Heart left ventricle (tissue), 16 donors: ENCODE data around the gene BOC. TPM values are rescaled to one million over a fixed set of nuclear protein-coding genes. Genes with fewer than 3 reads are reported as not detected.

Source experiments
- ATAC-seq, 4 donors: fragments of 200-7000 bp; cut with Tn5 transposase; one replicate each; pipeline ENCODE4 v1.9.1; 2020 to 2022; ENCODE audit warnings: moderate library complexity in 4 of 4, mild to moderate bottlenecking in 3 of 4, moderate number of reproducible peaks in 1 of 4
- DNase-seq, 5 donors: peaks; one replicate each; pipeline ENCODE4 v3.0.0-alpha.2; 2020
- H3K27ac ChIP-seq, 12 donors: fragments of 200-600 bp; sonication (generic) in 4 of 12; one replicate each; pipeline versions ENCODE4 v1.5.0 to v1.8.0; 2016 to 2022; ENCODE audit warnings: mild to moderate bottlenecking in 2 of 12
- H3K27me3 ChIP-seq, 9 donors: fragments of 200-600 bp; sonication (generic) in 2 of 9; one replicate each; pipeline versions ENCODE4 v1.5.1 to v1.8.0; 2016 to 2022; ENCODE audit warnings: mild to moderate bottlenecking in 3 of 9
- H3K36me3 ChIP-seq, 9 donors: fragments of 200-600 bp; sonication (generic) in 2 of 9; one replicate each; pipeline versions ENCODE4 v1.5.0 to v1.8.0; 2018 to 2022; ENCODE audit warnings: mild to moderate bottlenecking in 2 of 9
- H3K4me1 ChIP-seq, 12 donors: fragments of 200-600 bp; sonication (generic) in 4 of 12; one replicate each; pipeline versions ENCODE4 v1.5.0 to v1.8.0; 2016 to 2022; ENCODE audit warnings: mild to moderate bottlenecking in 3 of 12
- H3K4me3 ChIP-seq, 12 donors: fragments of 200-600 bp; sonication (generic) in 4 of 12; one replicate each; pipeline versions ENCODE4 v1.5.0 to v1.8.0; 2017 to 2022; ENCODE audit warnings: mild to moderate bottlenecking in 9 of 12, moderate library complexity in 4 of 12
- H3K9me3 ChIP-seq, 12 donors: fragments of 200-600 bp; sonication (generic) in 4 of 12; one replicate each; pipeline versions ENCODE4 v1.5.0 to v1.8.0; 2016 to 2022; ENCODE audit warnings: mild to moderate bottlenecking in 1 of 12
- POLR2A ChIP-seq, 2 donors: fragments of 450-650 bp; IDR thresholded peaks; one replicate each; pipeline ENCODE4 v1.6.1; 2017; ENCODE audit warnings: antibody characterized with exemption in 2 of 2, mild to moderate bottlenecking in 2 of 2, moderate library complexity in 2 of 2
- WGBS, 4 donors: extraction: QIAGEN DNeasy Blood & Tissue Kit in 2 of 4; methylation state at CpG; one replicate each; pipeline versions ENCODE4 v1.1.5 to v1.1.7; 2013 to 2018; 5-methylcytosine and 5-hydroxymethylcytosine counted together
- intact Hi-C, 10 donors: fragments of 100-400 bp; cut with DNase I; formaldehyde crosslinking; loops; one replicate each; pipeline versions ENCODE4 v1.11.1 to v1.14.2; 2022
- polyA plus RNA-seq, 2 donors: library from polyadenylated mRNA; stranded (reverse); fragments of 200-250 nt; gene quantifications; one replicate each; pipeline ENCODE4 v1.2.3, GENCODE V29; 2013
- total RNA-seq, 9 donors: library from RNA; depleted of rRNA in 2 of 9; stranded (reverse); fragments of >200 nt in 2 of 9; fragmentation: NEBNext Ultra II Directional in 3 of 9; extraction: Animal tissue kit (Norgen Biotek cat#: 25700) in 3 of 9; gene quantifications; one replicate each; pipeline versions ENCODE4 v1.1.0 to v1.2.4, GENCODE V29; 2016 to 2023
- TF ChIP-seq, protein P1 (sequence below), 12 donors: fragments of 200-600 bp; sonication (generic) in 4 of 12; IDR thresholded peaks; one replicate each; pipeline versions ENCODE4 v1.5.0 to v1.8.0; 2018 to 2022; ENCODE audit warnings: antibody characterized with exemption in 12 of 12, mild to moderate bottlenecking in 5 of 12
- donor health status: ischemic (EF 13 %, LVEDD 7.1; RV severe dilation, severe dysfunction).
- donor health status: healthy with polysubstance abuse.
- donor health status: DM: no; HTN: yes; CAD: no.
- donor health status: DM: no; HTN: no; CAD: no.
- donor health status: ischemic (EF 25% LVEDD 6.9; RV normal size, moderate dysfunction).
- donor health status: ischemic (EF 25% LVEDD 5.7; RV mildly dilated, moderate dysfunction).
- donor health status: healthy.
- donor health status: DM: yes; HTN: yes; CAD: no.
- donor health status: ischemic (EF 35%, LVEDD 5.7; RV mildly dilated, moderate dysfunction).
- donor health status: nonischemic (EF 11% LVEDD 7.7; RV severe dilation, severe dysfunction).
- donor health status: DM: yes; HTN: yes; CAD: no.
- donor health status: PGD.
- donor health status: ischemic (EF 29% LVEDD 5.4; RV normal size, mild dysfunction).
- donor health status: nonischemic (EF 23%, LVEDD 6.1; RV moderate dilation, normal function).

Gene BOC
- total and polyA plus RNA-seq, 11 donors = 1.9 to 12.2 (median 4.4) TPM

DNA sequence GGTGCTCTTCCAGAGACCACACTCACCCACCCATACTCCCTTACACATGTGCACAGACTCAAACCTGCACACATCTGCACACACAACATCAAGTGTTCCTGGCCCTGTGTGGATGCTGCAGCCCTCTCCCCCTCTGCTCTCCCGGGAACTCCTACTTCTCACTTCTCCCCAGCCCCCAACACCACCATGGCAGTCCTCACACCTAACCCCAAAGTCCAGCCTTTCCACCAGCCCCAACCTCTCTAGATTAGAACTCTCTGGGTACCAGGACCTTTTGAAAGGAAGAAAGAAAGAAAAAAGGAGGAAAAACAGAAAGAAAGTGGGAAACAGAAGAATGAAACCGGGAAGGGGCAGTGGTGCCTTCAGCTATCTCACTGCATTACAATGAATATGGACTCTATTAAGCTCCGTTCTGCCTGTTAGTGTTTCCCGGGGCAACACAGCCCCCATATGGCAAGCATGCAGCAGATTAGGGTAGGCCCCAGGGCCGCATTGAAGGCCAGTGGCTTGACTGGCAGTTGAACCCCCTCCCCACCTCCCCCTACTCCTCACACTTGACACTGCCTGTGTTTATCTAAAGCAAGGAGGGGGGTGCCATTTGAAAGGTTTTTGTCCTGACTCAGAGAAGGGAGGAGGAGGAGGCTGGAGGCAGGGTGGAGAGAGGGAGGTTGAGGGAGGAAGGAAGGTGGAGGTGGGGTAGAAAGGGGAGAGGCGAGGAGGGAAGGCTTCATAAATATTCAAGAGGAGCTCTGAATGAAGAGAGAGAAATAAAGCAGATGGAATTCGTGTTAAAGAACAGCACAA, 30.1 kb downstream of the BOC start:
- DNase-seq (no peak), ATAC-seq (no peak)
- H3K27ac ChIP-seq = peak overlapping the region in 5 of 12 donors; percentile 28 to 72 (median 44)
- no peak overlapping the region for H3K4me3 ChIP-seq
- H3K27me3 ChIP-seq = peaks cover 0 to 5% (median 0%) of the 10 kb centered on the region in 9 donors
- TF ChIP-seq, protein P1, sequence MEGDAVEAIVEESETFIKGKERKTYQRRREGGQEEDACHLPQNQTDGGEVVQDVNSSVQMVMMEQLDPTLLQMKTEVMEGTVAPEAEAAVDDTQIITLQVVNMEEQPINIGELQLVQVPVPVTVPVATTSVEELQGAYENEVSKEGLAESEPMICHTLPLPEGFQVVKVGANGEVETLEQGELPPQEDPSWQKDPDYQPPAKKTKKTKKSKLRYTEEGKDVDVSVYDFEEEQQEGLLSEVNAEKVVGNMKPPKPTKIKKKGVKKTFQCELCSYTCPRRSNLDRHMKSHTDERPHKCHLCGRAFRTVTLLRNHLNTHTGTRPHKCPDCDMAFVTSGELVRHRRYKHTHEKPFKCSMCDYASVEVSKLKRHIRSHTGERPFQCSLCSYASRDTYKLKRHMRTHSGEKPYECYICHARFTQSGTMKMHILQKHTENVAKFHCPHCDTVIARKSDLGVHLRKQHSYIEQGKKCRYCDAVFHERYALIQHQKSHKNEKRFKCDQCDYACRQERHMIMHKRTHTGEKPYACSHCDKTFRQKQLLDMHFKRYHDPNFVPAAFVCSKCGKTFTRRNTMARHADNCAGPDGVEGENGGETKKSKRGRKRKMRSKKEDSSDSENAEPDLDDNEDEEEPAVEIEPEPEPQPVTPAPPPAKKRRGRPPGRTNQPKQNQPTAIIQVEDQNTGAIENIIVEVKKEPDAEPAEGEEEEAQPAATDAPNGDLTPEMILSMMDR (IDR thresholded peaks at IDR 0.05) = no peak
- no peak for TF ChIP-seq POLR2A (IDR thresholded peaks at IDR 0.05)
- H3K4me1 ChIP-seq = peaks cover 0 to 42% (median 4%) of the 10 kb centered on the region in 12 donors
- intact Hi-C loops = no loop called here
- 49 to 60% (median 56%) methylated on average over 7 of the region's 7 CpGs for WGBS, 4 donors
- H3K9me3 ChIP-seq = no peaks in the 10 kb centered on the region
- peaks cover 0 to 3% (median 0%) of the 10 kb centered on the region in 9 donors for H3K36me3 ChIP-seq

DNA sequence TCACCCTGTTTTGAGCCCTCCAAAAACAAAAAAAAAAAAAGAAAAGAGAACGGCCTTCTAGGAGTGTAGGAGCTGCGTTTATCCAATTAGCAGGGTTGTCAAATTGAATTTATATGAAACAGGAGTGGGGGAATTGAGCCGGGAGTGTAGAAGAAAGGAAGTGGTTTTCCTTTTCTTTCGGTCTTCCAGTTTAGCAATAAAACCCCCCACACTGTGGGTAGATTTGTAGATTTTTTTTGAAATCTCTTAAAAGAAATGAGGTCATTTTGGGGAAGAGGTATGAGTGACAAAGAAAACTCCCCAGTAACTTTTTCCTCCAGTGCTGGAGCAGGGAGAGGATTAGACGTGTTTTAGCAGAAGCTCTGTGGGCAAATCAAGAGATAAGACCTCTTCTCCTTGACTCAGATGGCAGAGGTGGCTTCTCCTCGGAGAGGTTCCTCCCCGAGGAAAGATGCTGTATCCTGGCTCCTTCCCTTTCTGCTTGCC, 30.8 kb downstream of the BOC start:
- H3K27ac ChIP-seq = peak overlapping the region in 5 of 12 donors; percentile 28 to 72 (median 44)
- peaks cover 0 to 5% (median 0%) of the 10 kb centered on the region in 9 donors for H3K27me3 ChIP-seq
- no peaks in the 10 kb centered on the region for H3K9me3 ChIP-seq
- intact Hi-C loops = no loop called here
- H3K4me3 ChIP-seq = no peak overlapping the region
- WGBS, 4 donors = 41 to 49% (median 44%) methylated on average over 7 of the region's 7 CpGs
- ATAC-seq (no peak), DNase-seq (no peak)
- H3K4me1 ChIP-seq = peaks cover 0 to 49% (median 8%) of the 10 kb centered on the region in 12 donors
- peaks cover 0 to 3% (median 0%) of the 10 kb centered on the region in 9 donors for H3K36me3 ChIP-seq
- TF ChIP-seq, protein P1 (IDR thresholded peaks at IDR 0.05) = no peak
- TF ChIP-seq POLR2A (IDR thresholded peaks at IDR 0.05) = no peak

DNA sequence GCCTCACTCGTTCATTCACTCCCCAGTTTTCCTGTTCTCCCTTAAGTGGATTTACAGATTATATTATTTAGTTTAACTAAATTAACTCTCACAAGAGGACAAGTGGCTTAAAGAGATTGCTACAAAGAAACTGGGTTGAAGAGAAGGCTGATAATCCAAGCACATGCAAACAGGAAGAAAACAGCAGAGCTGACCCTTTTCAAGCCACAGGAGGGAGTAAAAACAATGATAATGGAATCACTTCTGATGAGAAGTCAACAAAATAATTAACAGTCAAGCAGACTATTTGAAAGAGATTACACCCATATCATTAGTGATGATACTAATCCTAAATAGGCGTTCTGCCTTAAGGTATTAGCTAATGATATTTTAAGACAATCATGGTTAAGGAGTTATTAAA, 31.7 kb downstream of the BOC start:
- H3K27ac ChIP-seq = peak overlapping the region in 3 of 12 donors; percentile 22 to 72 (median 35)
- TF ChIP-seq, protein P1 (IDR thresholded peaks at IDR 0.05) = no peak
- no peak for TF ChIP-seq POLR2A (IDR thresholded peaks at IDR 0.05)
- ATAC-seq (no peak), DNase-seq (no peak)
- no peaks in the 10 kb centered on the region for H3K9me3 ChIP-seq
- peaks cover 0 to 58% (median 11%) of the 10 kb centered on the region in 12 donors for H3K4me1 ChIP-seq
- no peak overlapping the region for H3K4me3 ChIP-seq
- peaks cover 0 to 5% (median 0%) of the 10 kb centered on the region in 9 donors for H3K27me3 ChIP-seq
- intact Hi-C loops = no loop called here
- WGBS, 4 donors = 69 to 79% (median 70%) methylated on average over 2 of the region's 2 CpGs
- H3K36me3 ChIP-seq = peaks cover 0 to 3% (median 0%) of the 10 kb centered on the region in 9 donors

DNA sequence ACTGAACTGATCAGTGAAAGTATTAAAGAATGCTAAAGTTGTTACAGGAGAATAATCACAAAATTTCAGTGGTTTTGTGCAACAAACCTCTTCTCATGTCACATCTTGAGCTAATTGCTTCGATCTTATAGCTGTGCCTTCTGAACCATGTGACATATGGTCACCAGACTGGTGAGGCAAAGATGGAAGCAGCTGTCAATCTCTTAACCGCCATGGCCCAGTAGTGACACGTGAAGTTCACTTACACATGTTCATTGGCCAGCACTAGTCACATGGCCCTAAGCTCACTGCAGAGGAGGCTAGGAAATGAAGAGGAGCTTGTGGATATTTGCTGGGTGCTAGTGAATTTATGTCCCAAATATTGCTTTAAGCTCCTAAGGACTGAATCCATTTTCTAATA, 32.5 kb downstream of the BOC start:
- DNase-seq (no peak), ATAC-seq (no peak)
- peaks cover 0 to 3% (median 0%) of the 10 kb centered on the region in 9 donors for H3K36me3 ChIP-seq
- no peaks in the 10 kb centered on the region for H3K9me3 ChIP-seq
- H3K4me3 ChIP-seq = no peak overlapping the region
- peaks cover 0 to 66% (median 11%) of the 10 kb centered on the region in 12 donors for H3K4me1 ChIP-seq
- intact Hi-C loops = no loop called here
- TF ChIP-seq POLR2A (IDR thresholded peaks at IDR 0.05) = no peak
- TF ChIP-seq, protein P1 (IDR thresholded peaks at IDR 0.05) = no peak
- H3K27ac ChIP-seq = peak overlapping the region in 1 of 12 donors; percentile 83
- peaks cover 0 to 5% (median 0%) of the 10 kb centered on the region in 9 donors for H3K27me3 ChIP-seq
- 82 to 86% (median 84%) methylated on average over 3 of the region's 3 CpGs for WGBS, 4 donors
